Muscle of leg (tissue), 16 donors: ENCODE measurements around the gene GLS2. TPM values are rescaled to one million over a fixed set of nuclear protein-coding genes. Genes with fewer than 3 reads are reported as not detected.

ENCODE experiments used
- DNase-seq: peaks from one replicate; pipeline ENCODE4 v3.0.0; 2013
- H3K27ac ChIP-seq: one replicate; pipeline ENCODE4 v1.5.1; 2013; ENCODE audit warnings: mild to moderate bottlenecking, low read length, control low read depth
- H3K27me3 ChIP-seq: one replicate; pipeline ENCODE4 v1.6.1; 2013; ENCODE audit warnings: low read length; ENCODE audit not compliant: control insufficient read depth, insufficient read depth
- H3K36me3 ChIP-seq: one replicate; pipeline ENCODE4 v1.6.1; 2013; ENCODE audit warnings: low read length; ENCODE audit not compliant: control insufficient read depth, insufficient read depth
- H3K4me1 ChIP-seq: one replicate; pipeline ENCODE4 v1.6.1; 2013; ENCODE audit warnings: low read length; ENCODE audit not compliant: control insufficient read depth, insufficient read depth
- H3K4me3 ChIP-seq: one replicate; pipeline ENCODE4 v1.5.1; 2013; ENCODE audit warnings: low read length, control low read depth
- H3K9me3 ChIP-seq: replicated peaks from 2 replicates; pipeline ENCODE4 v1.6.1; 2013; ENCODE audit warnings: low read depth, low read length; ENCODE audit not compliant: control insufficient read depth
- WGBS: methylation state at CpG from one replicate; pipeline ENCODE4 v1.1.5; 2013; ENCODE audit warnings: missing lambda C conversion rate; ENCODE audit not compliant: insufficient coverage; 5-methylcytosine and 5-hydroxymethylcytosine counted together
- long read RNA-seq, 11 donors: transcript quantifications; one replicate each; lab custom pipeline, GENCODE V29; 2026
- polyA plus RNA-seq, 8 donors: library from polyadenylated mRNA; unstranded; fragments of 120-200 nt; gene quantifications; one replicate each; pipeline versions ENCODE4 v1.2.1 to v1.2.3, GENCODE V29; 2013; ENCODE audit warnings: inconsistent platforms in 1 of 8, low replicate concordance in 1 of 8; ENCODE audit not compliant: insufficient read length in 8 of 8, insufficient read depth in 1 of 8
- total RNA-seq: library from RNA; stranded (reverse); fragments of 120-200 nt; gene quantifications from one replicate; pipeline ENCODE4 v1.2.4, GENCODE V29; 2013

Gene GLS2
- total RNA-seq (0.09 TPM), polyA plus RNA-seq (under 1 TPM in 7 of 8 donors, not detected in 1; 0.32 to 0.78 (median 0.41) TPM)
- long read RNA-seq, donor 1: 0 reads
- long read RNA-seq, donor 2: 0 reads
- long read RNA-seq, donor 3: 0 reads
- long read RNA-seq, donor 4: 0 reads
- long read RNA-seq, donor 5: 0 reads
- long read RNA-seq, donor 6, partial matches to known transcripts: 0 of 1 reads
- long read RNA-seq, donor 6, other reads (novel, unspliced or antisense): 0 of 1 reads
- long read RNA-seq, donor 7: 0 reads
- long read RNA-seq, donor 8: 0 reads
- long read RNA-seq, donor 9: 0 reads
- long read RNA-seq, donor 10: 0 reads
- long read RNA-seq, donor 11: 0 reads

DNA sequence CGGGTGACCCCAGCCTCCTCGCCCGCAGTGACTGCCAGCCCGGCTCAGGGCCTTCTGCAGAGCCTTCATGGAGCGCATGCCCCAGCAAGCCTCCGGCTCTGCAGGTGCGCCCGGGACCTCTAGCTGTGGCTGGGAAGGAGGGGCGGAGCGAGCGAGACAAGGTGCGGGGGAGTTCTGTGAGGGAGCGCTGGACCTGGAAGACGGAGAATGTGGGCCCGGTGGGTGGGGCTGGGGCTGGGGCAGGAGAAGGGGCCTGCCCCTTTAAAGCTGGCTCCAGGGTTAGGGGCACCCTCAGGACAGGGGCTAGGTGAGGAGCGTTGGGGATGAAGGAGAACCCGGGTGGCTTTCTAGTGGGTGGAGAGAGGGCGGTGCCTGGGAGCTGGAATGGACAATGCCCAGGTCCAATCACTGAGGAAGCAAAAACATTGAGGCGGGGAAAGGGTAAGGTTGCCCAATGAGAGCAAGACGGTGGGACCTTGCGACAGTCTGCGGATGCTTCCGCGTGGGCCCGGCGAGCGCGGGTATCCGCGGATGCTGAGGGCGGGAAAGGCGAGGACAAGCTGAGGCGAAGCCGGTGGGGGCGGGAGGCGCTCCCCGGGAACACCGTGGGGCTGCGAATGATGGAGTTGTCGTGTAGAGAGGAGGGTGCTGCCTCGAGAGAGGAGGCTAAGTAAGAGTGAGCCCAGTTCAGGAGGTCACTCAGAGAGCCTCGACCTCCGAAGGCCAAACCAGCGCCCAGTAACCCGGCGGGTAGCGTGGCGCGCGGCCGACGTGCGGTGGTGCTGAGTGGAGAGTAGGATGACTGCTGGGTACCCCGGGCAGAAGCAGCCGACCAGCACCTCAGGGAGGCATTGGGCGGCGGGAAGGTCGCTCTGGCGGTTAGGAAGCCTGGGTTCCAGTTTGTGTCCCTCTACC, at the start of gene GLS2:
Gene GLS2, minus strand, starts transcription at position 121 of the 915 bp plus-strand sequence. Its CDS starts 43 bp downstream, at position 78.
- WGBS: 16% methylated on average over 59 of the region's 59 CpGs
- Histone ChIP-seq H3K36me3 (no peaks in the 10 kb centered on the region), H3K27me3 (peaks cover 50% of the 10 kb centered on the region), H3K9me3 (no peaks in the 10 kb centered on the region), H3K4me3 (peak within 1 kb of the TSS; percentile 52), H3K4me1 (peaks cover 16% of the 10 kb centered on the region), H3K27ac (no peak within 1 kb of the TSS)
- peak; percentile 88 for DNase-seq

GRCh38 chr12:56537546-56537945, 49.6 kb upstream of the GLS2 start:
- DNase-seq: peak; percentile 43
- Histone ChIP-seq H3K27me3 (no peaks in the 10 kb centered on the region), H3K4me1 (no peaks in the 10 kb centered on the region), H3K36me3 (peaks cover 2% of the 10 kb centered on the region), H3K4me3 (no peak overlapping the region), H3K9me3 (no peaks in the 10 kb centered on the region), H3K27ac (no peak overlapping the region)

GRCh38 chr12:56530390-56531055, 42.6 kb upstream of the GLS2 start:
- WGBS: 91% methylated on average over 4 of the region's 7 CpGs
- no peak overlapping the region for H3K27ac ChIP-seq
- no peak overlapping the region for H3K4me3 ChIP-seq
- no peaks in the 10 kb centered on the region for H3K27me3 ChIP-seq
- peaks cover 2% of the 10 kb centered on the region for H3K4me1 ChIP-seq
- DNase-seq: no peak
- no peaks in the 10 kb centered on the region for H3K9me3 ChIP-seq
- peaks cover under 1% of the 10 kb centered on the region for H3K36me3 ChIP-seq

GRCh38 chr12:56529656-56530055, 41.7 kb upstream of the GLS2 start:
- 89% methylated on average over 3 of the region's 4 CpGs for WGBS
- no peak overlapping the region for H3K27ac ChIP-seq
- no peak for DNase-seq
- H3K4me1 ChIP-seq: peaks cover 2% of the 10 kb centered on the region
- H3K36me3 ChIP-seq: peaks cover 2% of the 10 kb centered on the region
- H3K4me3 ChIP-seq: no peak overlapping the region
- no peaks in the 10 kb centered on the region for H3K9me3 ChIP-seq
- no peaks in the 10 kb centered on the region for H3K27me3 ChIP-seq

- Histone ChIP-seq H3K9me3 (no peaks in the 10 kb centered on the region), H3K4me3 (no peak overlapping the region), H3K4me1 (peaks cover 3% of the 10 kb centered on the region), H3K27me3 (no peaks in the 10 kb centered on the region), H3K36me3 (peaks cover 2% of the 10 kb centered on the region), H3K27ac (no peak overlapping the region)
- no peak for DNase-seq
- 100% methylated on average over 1 of the region's 1 CpG for WGBS
Measured at GRCh38 chr12:56528846-56529245, 40.9 kb upstream of the GLS2 start.

GRCh38 chr12:56522411-56523193, 34.6 kb upstream of the GLS2 start:
- no CpG with 5 or more reads among the region's 4 CpGs for WGBS
- peaks cover 14% of the 10 kb centered on the region for H3K4me1 ChIP-seq
- no peaks in the 10 kb centered on the region for H3K27me3 ChIP-seq
- no peaks in the 10 kb centered on the region for H3K9me3 ChIP-seq
- peak overlapping the region; percentile 58 for H3K4me3 ChIP-seq
- DNase-seq: peak; percentile 53
- H3K27ac ChIP-seq: peak overlapping the region; percentile 98
- H3K36me3 ChIP-seq: peaks cover 2% of the 10 kb centered on the region

GRCh38 chr12:56521590-56522371, 33.8 kb upstream of the GLS2 start, which contains the start of gene RBMS2:
TSS of gene RBMS2 (plus strand) at chr12:56521820. CDS start at chr12:56522024, 204 bp downstream.
- DNase-seq: peak; percentile 99
- Histone ChIP-seq H3K27ac (peak within 1 kb of the TSS; percentile 98), H3K4me3 (peak within 1 kb of the TSS; percentile 58), H3K4me1 (peaks cover 13% of the 10 kb centered on the region), H3K27me3 (no peaks in the 10 kb centered on the region), H3K36me3 (peaks cover 2% of the 10 kb centered on the region), H3K9me3 (no peaks in the 10 kb centered on the region)
- WGBS: 0% methylated on average over 4 of the region's 15 CpGs

GRCh38 chr12:56521209-56521589, 33.2 kb upstream of the GLS2 start:
- Histone ChIP-seq H3K36me3 (peaks cover 2% of the 10 kb centered on the region), H3K9me3 (no peaks in the 10 kb centered on the region), H3K27ac (peak overlapping the region; percentile 98), H3K4me1 (peaks cover 13% of the 10 kb centered on the region), H3K27me3 (no peaks in the 10 kb centered on the region), H3K4me3 (peak overlapping the region; percentile 58)
- no peak for DNase-seq
- no CpG with 5 or more reads among the region's 8 CpGs for WGBS

- Histone ChIP-seq H3K4me3 (no peak overlapping the region), H3K4me1 (peaks cover 13% of the 10 kb centered on the region)
- no CpG with 5 or more reads among the region's 1 CpG for WGBS
Measured at GRCh38 chr12:56520506-56520905, 32.5 kb upstream of the GLS2 start.

More at GRCh38 chr12:56520506-56520905, 32.5 kb upstream of the GLS2 start:
- Histone ChIP-seq H3K9me3 (no peaks in the 10 kb centered on the region), H3K27ac (peak overlapping the region; percentile 98), H3K36me3 (peaks cover 2% of the 10 kb centered on the region), H3K27me3 (no peaks in the 10 kb centered on the region)
- peak; percentile 48 for DNase-seq
